ENCODE data around the gene HDHD5. TPM values are rescaled to one million over a fixed set of nuclear protein-coding genes. Genes with fewer than 3 reads are reported as not detected.

HDHD5 gene
- total and polyA plus RNA-seq, 2 of the 13 experiments (the other 11 are each of a cell fraction or from before 2014, with no cell fraction given) = not detected

DNA sequence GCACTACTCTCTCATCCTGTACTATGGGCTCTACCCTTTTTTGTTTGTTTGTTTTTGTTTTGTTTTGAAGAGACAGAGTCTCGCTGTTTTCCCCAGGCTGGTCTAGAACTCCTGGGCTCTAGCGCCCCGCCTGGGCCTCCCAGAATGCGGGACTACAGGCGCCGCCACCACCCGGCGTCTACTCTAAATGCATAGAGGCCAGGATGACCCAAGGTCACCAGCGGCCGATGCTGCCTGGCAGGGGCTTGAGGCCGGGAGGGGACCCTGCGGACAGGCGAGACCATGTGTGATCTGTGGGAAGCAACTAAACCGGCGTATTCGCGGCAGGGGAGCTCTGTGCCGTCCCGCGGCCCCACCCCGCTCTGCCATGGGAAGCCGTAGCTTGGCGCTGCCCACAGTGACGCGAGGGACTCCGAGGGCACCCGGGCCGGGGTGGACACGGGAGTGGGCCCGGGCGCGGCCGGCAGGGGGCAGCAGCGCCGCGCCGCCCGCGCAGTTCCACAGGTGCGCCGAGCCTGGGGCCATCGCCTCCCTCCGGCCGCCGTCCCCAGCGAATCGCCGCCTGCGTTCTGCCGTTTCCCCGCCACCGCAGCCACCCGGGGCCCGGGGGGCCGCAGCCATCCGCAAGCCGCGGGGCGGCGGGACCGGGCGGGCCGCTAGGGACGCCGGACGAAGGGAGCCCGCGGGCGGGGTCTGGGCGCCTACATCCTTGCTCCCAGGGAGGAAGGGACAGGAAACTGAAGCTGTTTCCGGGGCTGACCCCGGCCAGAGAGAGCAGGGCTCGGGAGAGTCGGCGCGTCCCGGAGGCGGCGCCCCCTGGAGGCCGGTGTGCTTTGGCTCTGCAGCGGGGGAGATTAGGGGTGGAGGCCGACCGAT lies 12.3 kb upstream of the HDHD5 start (continued):
- TF ChIP-seq, protein P1, sequence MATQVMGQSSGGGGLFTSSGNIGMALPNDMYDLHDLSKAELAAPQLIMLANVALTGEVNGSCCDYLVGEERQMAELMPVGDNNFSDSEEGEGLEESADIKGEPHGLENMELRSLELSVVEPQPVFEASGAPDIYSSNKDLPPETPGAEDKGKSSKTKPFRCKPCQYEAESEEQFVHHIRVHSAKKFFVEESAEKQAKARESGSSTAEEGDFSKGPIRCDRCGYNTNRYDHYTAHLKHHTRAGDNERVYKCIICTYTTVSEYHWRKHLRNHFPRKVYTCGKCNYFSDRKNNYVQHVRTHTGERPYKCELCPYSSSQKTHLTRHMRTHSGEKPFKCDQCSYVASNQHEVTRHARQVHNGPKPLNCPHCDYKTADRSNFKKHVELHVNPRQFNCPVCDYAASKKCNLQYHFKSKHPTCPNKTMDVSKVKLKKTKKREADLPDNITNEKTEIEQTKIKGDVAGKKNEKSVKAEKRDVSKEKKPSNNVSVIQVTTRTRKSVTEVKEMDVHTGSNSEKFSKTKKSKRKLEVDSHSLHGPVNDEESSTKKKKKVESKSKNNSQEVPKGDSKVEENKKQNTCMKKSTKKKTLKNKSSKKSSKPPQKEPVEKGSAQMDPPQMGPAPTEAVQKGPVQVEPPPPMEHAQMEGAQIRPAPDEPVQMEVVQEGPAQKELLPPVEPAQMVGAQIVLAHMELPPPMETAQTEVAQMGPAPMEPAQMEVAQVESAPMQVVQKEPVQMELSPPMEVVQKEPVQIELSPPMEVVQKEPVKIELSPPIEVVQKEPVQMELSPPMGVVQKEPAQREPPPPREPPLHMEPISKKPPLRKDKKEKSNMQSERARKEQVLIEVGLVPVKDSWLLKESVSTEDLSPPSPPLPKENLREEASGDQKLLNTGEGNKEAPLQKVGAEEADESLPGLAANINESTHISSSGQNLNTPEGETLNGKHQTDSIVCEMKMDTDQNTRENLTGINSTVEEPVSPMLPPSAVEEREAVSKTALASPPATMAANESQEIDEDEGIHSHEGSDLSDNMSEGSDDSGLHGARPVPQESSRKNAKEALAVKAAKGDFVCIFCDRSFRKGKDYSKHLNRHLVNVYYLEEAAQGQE (IDR thresholded peaks at IDR 0.05; ENCODE audit: borderline replicate concordance in 1 of 2, low read depth in 1 of 2, low read length in 2 of 2) = no peak; a peak in 1 of 4 replicates
- TF ChIP-seq, protein P2, sequence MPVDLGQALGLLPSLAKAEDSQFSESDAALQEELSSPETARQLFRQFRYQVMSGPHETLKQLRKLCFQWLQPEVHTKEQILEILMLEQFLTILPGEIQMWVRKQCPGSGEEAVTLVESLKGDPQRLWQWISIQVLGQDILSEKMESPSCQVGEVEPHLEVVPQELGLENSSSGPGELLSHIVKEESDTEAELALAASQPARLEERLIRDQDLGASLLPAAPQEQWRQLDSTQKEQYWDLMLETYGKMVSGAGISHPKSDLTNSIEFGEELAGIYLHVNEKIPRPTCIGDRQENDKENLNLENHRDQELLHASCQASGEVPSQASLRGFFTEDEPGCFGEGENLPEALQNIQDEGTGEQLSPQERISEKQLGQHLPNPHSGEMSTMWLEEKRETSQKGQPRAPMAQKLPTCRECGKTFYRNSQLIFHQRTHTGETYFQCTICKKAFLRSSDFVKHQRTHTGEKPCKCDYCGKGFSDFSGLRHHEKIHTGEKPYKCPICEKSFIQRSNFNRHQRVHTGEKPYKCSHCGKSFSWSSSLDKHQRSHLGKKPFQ (CRISPR knock-in tag; IDR thresholded peaks at IDR 0.05; ENCODE audit: insufficient replicate concordance) = no peak
- TF ChIP-seq MBD4 (IDR thresholded peaks at IDR 0.05; ENCODE audit: borderline replicate concordance, low read length) (no peak), MATR3 (CRISPR knock-in tag; IDR thresholded peaks at IDR 0.05) (no peak), KDM2A (CRISPR knock-in tag; IDR thresholded peaks at IDR 0.05; ENCODE audit: borderline replicate concordance, low read depth) (peak; percentile 43; the same call in 1 of the 2 replicates), MLLT10 (CRISPR knock-in tag; IDR thresholded peaks at IDR 0.05) (no peak), GFI1 (CRISPR knock-in tag; IDR thresholded peaks at IDR 0.05; ENCODE audit: borderline replicate concordance) (0 out of 2 replicates have a peak, but pooled peaks have one; percentile 25), ZMYM3 (CRISPR knock-in tag; IDR thresholded peaks at IDR 0.05) (peak; percentile 61; the same call in 1 of the 2 replicates), ZNF317 (CRISPR knock-in tag; IDR thresholded peaks at IDR 0.05) (no peak), SP4 (CRISPR knock-in tag; IDR thresholded peaks at IDR 0.05) (no peak), ZBTB1 (CRISPR knock-in tag; IDR thresholded peaks at IDR 0.05; ENCODE audit: borderline replicate concordance) (no peak), HDAC2 (CRISPR knock-in tag; IDR thresholded peaks at IDR 0.05) (no peak), SYNCRIP (IDR thresholded peaks at IDR 0.05; ENCODE audit: insufficient read depth, low read depth, low read length) (no peak), RFX1 (IDR thresholded peaks at IDR 0.05) (no peak), ZNF224 (CRISPR knock-in tag; IDR thresholded peaks at IDR 0.05) (no peak), ZNF510 (CRISPR knock-in tag; IDR thresholded peaks at IDR 0.05; ENCODE audit: low read depth) (no peak), ONECUT2 (CRISPR knock-in tag; IDR thresholded peaks at IDR 0.05) (no peak), CBFB (CRISPR knock-in tag; IDR thresholded peaks at IDR 0.05) (no peak), TRIM24 (CRISPR knock-in tag; IDR thresholded peaks at IDR 0.05) (no peak), ZSCAN20 (CRISPR knock-in tag; IDR thresholded peaks at IDR 0.05; ENCODE audit: borderline replicate concordance) (no peak), SMYD3 (CRISPR knock-in tag; IDR thresholded peaks at IDR 0.05) (no peak), REXO4 (CRISPR knock-in tag; IDR thresholded peaks at IDR 0.05; ENCODE audit: borderline replicate concordance) (no peak), KLF16 (CRISPR knock-in tag; IDR thresholded peaks at IDR 0.05) (no peak)
- TF ChIP-seq, protein P3, sequence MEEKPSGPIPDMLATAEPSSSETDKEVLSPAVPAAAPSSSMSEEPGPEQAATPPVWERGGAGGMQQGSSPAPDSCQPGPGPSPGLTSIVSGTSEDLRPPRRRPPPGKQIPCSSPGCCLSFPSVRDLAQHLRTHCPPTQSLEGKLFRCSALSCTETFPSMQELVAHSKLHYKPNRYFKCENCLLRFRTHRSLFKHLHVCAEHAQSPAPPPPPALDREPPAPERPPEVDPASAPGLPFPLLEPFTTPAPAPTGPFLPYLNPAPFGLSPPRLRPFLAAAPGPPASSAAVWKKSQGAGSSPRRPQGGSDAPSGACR (CRISPR knock-in tag; IDR thresholded peaks at IDR 0.05) = no peak

Data from HepG2 (cell line).